GM19455 (cell line): ENCODE data around the gene SMIM9.
A peak's percentile ranks its signal among the peaks of the same experiment; 100 is the strongest.
"Not testable (repeated sequence)": the region's sequence is repeated elsewhere in the genome, so short reads cannot be mapped to it uniquely, and the experiment has no call there.

Experiments used
- ATAC-seq: cut with Tn5 transposase; IDR thresholded peaks from one replicate; pipeline ENCODE4 v1.9.1; 2021; ENCODE audit not compliant: unreplicated experiment

SMIM9 gene

DNA sequence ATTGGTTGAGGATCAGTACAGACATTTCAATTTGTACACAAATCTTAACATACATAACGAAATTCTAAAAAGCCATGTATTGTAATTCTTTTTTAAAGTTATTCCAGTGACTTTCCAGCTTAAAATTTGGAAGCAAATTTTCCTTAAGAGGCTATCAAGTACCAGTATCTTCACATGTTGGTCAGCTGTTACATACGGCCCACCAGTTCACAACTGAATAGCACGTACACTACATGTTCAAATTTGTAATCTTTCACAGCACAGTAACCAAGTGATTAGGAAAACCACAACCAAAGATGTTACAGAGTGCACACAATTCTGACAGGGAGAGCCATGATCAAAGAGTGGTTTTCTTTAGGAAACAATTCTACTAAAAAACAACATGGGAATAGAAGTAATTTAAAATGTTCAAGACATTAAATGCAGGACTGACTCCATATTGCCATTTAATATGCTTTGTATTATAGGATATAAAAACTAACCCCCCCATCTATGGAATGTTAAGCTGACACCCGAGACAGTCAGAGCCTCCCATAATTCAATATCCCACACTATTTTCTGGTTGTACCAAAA is 18.1 kb downstream of the SMIM9 start:
- not testable (repeated sequence) for ATAC-seq

- ATAC-seq = no peak
These were observed 19.1 kb downstream of the SMIM9 start for GRCh38 chrX:154815274-154815818.

GRCh38 chrX:154813801-154814200 is 20.7 kb downstream of the SMIM9 start:
- no peak for ATAC-seq

- no peak for ATAC-seq
These were observed 21.9 kb downstream of the SMIM9 start for GRCh38 chrX:154812341-154813101.

GRCh38 chrX:154809939-154810665 is 24.4 kb downstream of the SMIM9 start:
- no peak for ATAC-seq

DNA sequence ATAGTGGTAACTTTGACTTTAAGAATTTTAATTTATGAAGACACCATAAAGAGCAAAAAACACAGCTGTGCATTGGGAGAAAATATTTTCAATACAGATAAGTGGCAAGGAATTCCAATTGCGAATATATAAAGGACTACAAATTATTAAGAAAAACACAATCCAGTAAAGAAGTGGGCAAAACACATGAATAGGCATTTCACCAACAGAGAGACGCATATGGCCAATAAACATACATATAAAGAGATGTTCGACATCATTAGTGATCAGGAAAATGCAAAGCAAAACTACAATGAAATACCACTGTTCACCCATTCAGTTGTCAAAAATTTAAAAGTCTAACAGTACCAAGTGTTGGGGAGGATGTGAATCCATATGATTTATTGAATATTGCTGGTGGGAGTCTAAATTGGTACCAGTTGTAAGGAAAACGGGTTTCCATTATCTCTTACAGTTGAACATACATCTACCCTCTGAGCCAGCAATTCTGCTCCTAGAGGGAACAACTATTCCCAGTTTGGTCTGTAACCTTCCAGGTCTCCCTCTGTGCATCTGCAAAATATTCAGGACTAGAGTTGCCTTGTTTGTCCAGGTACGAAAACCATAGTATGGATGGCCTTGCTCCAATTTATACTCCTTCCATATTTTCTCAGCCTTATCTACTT is 27.5 kb downstream of the SMIM9 start:
- no peak for ATAC-seq

DNA sequence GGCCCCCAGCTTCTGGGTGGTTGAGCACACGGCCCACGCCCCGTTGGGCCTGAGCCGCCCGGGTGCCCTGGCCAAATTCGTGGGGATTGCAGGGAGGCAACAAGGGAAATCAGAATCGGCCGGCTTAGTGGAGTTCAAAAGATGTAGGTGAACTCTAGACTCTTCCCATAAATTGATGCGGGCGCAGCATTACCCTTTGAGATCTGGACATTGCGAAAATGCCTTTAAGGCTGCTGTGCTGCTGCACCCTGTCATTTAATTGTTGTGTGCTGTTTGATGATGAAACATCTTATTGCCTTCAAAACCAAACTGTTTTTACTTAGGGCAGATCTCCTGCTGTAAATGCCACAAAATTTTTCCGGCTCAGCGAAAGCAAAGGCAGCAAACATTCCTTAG is 28.8 kb downstream of the SMIM9 start:
- ATAC-seq = peak; percentile 31

GRCh38 chrX:154804957-154805695 is 29.3 kb downstream of the SMIM9 start, which contains the start of gene MPP1:
Gene MPP1, minus strand, starts transcription at chrX:154805485. Its CDS starts 112 bp downstream, at chrX:154805373.
- ATAC-seq = peak; percentile 91

DNA sequence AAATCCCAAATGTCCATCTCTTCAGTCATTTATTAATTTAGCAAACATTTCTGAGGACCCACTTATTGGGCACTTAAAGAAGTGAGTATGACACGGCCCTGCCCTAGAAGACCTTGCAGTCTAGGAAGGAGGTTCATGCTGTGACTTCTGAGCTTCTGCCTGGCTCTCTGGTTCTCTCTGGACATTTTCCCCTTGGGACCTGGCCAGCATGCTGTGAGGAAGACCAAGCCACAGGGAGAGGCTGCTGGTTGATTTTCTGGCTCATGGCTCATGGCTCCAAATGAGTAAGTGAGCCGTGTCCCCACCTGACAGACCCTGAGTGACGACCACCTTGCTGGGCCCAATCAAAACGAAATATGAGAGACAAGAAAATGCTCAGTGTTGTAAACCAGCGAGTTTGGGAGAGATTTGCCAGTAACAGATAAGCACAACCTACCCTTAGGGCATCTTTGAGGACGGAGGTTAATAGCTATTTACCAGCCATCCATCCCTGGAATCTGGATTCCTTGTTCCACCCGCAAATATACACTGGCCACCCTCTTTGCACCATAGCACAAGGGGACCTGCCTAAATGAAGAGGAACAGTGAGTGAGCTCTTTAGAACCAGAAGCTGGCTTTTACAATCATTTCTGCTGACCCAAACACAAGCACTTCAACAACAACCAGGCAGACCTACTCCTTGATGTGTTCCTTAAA is 30.1 kb downstream of the SMIM9 start:
- ATAC-seq = no peak

DNA sequence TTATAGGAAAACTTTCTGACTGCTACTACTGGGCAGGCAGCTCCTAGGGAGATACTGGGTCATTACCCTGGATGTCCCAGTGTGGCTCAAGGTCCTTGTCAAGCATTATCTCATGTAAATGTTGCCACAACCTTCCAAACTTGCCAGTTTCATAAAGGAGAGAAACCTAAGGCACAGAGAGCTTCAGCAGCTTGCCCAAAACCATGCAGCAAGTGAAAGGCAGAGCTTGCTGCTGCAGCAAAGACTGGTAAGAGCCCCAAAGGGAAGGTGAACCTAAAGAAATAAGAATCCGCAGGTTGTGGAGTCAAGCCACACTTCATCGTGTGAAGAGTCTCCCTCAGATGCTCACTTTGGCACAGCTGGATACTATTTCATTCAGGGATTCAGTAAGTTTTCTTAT is 31.5 kb downstream of the SMIM9 start:
- ATAC-seq = no peak

- ATAC-seq = no peak
These were observed 33.8 kb downstream of the SMIM9 start for GRCh38 chrX:154800478-154801210.

DNA sequence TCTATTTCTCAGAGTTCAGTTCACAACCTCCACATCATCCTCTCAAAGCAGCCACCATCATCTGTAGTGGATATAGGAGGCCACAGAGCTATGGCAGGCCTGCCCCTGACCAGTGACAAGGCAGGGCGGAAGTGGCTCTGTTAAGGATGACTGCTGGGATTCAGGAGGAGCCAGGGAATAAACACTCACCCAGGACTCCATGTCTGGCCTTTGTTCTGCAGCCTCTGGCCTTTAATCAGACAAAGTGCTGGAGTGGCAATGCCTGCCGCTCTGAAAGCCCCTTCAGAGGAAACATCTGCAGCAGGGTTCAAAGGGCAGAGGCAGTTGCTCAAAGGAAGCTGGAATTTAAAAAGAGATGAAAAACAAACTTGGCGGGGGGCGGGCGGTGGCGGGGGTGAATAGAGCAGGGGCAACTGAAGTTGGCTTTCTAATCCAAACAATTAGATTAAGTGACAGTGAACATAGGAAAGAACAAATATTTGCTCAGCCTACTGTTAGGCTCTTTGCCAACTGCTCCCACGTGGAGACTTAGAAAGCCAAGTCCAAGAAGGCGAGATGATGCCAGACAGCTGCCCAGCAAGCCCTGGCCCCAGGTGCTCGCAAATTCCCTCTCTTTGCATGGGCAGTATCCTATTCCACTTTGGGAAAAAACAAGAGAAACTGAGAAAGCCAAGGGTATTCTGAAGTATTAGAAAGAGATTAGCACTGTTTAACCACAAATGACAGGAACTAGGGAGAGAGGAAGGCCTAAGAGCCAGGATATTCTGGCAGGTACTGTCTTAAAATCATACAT is 34.7 kb downstream of the SMIM9 start:
- ATAC-seq = no peak

- ATAC-seq = no peak
These were observed 37.5 kb downstream of the SMIM9 start for GRCh38 chrX:154797006-154797405.

- ATAC-seq = no peak
These were observed 39.4 kb downstream of the SMIM9 start for GRCh38 chrX:154795016-154795415.

- no peak for ATAC-seq
These were observed 41.2 kb downstream of the SMIM9 start for GRCh38 chrX:154793084-154793795.

GRCh38 chrX:154791939-154792338 is 42.5 kb downstream of the SMIM9 start:
- no peak for ATAC-seq

GRCh38 chrX:154791467-154791866 is 43.0 kb downstream of the SMIM9 start:
- ATAC-seq = no peak

- no peak for ATAC-seq
These were observed 48.7 kb downstream of the SMIM9 start for GRCh38 chrX:154785716-154786115.
